ENCODE measurements around the gene CREG2. TPM values are rescaled to one million over a fixed set of nuclear protein-coding genes. Genes with fewer than 3 reads are reported as not detected.

The CREG2 gene
- total RNA-seq: 4.7 TPM

GRCh38 chr2:101387151-101387834 lies at the start of gene CREG2:
TSS of gene CREG2 (minus strand) at chr2:101387503. CDS start at chr2:101387457, 46 bp downstream.

GRCh38 chr2:101308432-101309210 lies 78.7 kb downstream of the CREG2 start, which contains the start of gene RNF149:
TSS of gene RNF149 (minus strand) at chr2:101308701. CDS start at chr2:101308588, 113 bp downstream.

Small RNAs within 50 kb of the gene (small RNA-seq; reads per million reads assigned to genes)
- not detected for gene MIR5696 (ENCODE audit: low replicate concordance)

Other genes starting within 250 kb of the CREG2 start
- 12.5 TPM for gene TBC1D8, start 236.1 kb downstream of the CREG2 start, total RNA-seq
- gene CNOT11, start 134.6 kb downstream of the CREG2 start, total RNA-seq: 15.0 TPM
- gene RNF149, start 78.8 kb downstream of the CREG2 start, total RNA-seq: 90.5 TPM
- not detected for gene RFX8, start 87.6 kb upstream of the CREG2 start, total RNA-seq